Esophagus squamous epithelium (tissue), 4 donors: Measurements from ENCODE around the gene USP17L26.
"Not testable (repeated sequence)": the region's sequence is repeated elsewhere in the genome, so short reads cannot be mapped to it uniquely, and the experiment has no call there.

Experiments
- CTCF ChIP-seq, 6 experiments: fragments of 450-650 bp in 4 of 6; fragments of 200-600 bp in 2 of 6; sonication (generic) in 2 of 6; IDR thresholded peaks; one replicate each; pipeline ENCODE4 v1.5.1; 2016 to 2019; ENCODE audit warnings: antibody characterized with exemption in 6 of 6, mild to moderate bottlenecking in 4 of 6, moderate library complexity in 4 of 6
- POLR2A ChIP-seq, 4 donors: fragments of 450-650 bp; IDR thresholded peaks; one replicate each; pipeline ENCODE4 v1.6.1; 2017; ENCODE audit warnings: antibody characterized with exemption in 4 of 4, mild to moderate bottlenecking in 4 of 4, moderate library complexity in 3 of 4

- not testable (repeated sequence) for TF ChIP-seq CTCF, POLR2A (IDR thresholded peaks at IDR 0.05)
These were observed 18.9 kb downstream of the USP17L26 start, which contains the start of gene USP17L29 for GRCh38 chr4:9353338-9353737.
